Measurements from ENCODE around the gene HEPACAM.

The HEPACAM gene

GRCh38 chr11:124899383-124900145, 36.3 kb downstream of the HEPACAM start:
- DNase-seq (ENCODE audit: low spot score), result peak; percentile 59

GRCh38 chr11:124898711-124899110, 37.1 kb downstream of the HEPACAM start:
- DNase-seq (ENCODE audit: low spot score), result no peak

GRCh38 chr11:124898263-124898680, 37.6 kb downstream of the HEPACAM start:
- peak; percentile 92 for DNase-seq (ENCODE audit: low spot score)

- DNase-seq (ENCODE audit: low spot score), result no peak
Observed at GRCh38 chr11:124897674-124898262, 38.1 kb downstream of the HEPACAM start, which contains the start of gene ROBO4. ROBO4 (minus strand) TSS chr11:124897865; CDS start chr11:124897795, 70 bp downstream.

GRCh38 chr11:124896821-124897391, 38.9 kb downstream of the HEPACAM start:
- no peak for DNase-seq (ENCODE audit: low spot score)

- DNase-seq (ENCODE audit: low spot score), result no peak
Observed at GRCh38 chr11:124896071-124896750, 39.6 kb downstream of the HEPACAM start.

- no peak for DNase-seq (ENCODE audit: low spot score)
Observed at GRCh38 chr11:124895471-124895971, 40.3 kb downstream of the HEPACAM start.

GRCh38 chr11:124894606-124895430, 41.0 kb downstream of the HEPACAM start:
- DNase-seq (ENCODE audit: low spot score), result no peak

- no peak for DNase-seq (ENCODE audit: low spot score)
Observed at GRCh38 chr11:124893781-124894401, 42.0 kb downstream of the HEPACAM start.

- no peak for DNase-seq (ENCODE audit: low spot score)
Observed at GRCh38 chr11:124892750-124893454, 42.9 kb downstream of the HEPACAM start.

GRCh38 chr11:124892146-124892545, 43.7 kb downstream of the HEPACAM start:
- DNase-seq (ENCODE audit: low spot score), result no peak

- no peak for DNase-seq (ENCODE audit: low spot score)
Observed at GRCh38 chr11:124891373-124891861, 44.4 kb downstream of the HEPACAM start.

GRCh38 chr11:124890683-124891372, 45.0 kb downstream of the HEPACAM start:
- DNase-seq (ENCODE audit: low spot score), result no peak

- no peak for DNase-seq (ENCODE audit: low spot score)
Observed at GRCh38 chr11:124890151-124890550, 45.7 kb downstream of the HEPACAM start.

GRCh38 chr11:124889191-124890091, 46.4 kb downstream of the HEPACAM start:
- DNase-seq (ENCODE audit: low spot score), result no peak

- DNase-seq (ENCODE audit: low spot score), result no peak
Observed at GRCh38 chr11:124887667-124888013, 48.2 kb downstream of the HEPACAM start.

- DNase-seq (ENCODE audit: low spot score), result no peak
Observed at GRCh38 chr11:124886978-124887666, 48.7 kb downstream of the HEPACAM start.

GRCh38 chr11:124886476-124886875, 49.4 kb downstream of the HEPACAM start:
- DNase-seq (ENCODE audit: low spot score), result no peak
